GM23338 (cell line): ENCODE data around the gene PLOD2. TPM values are rescaled to one million over a fixed set of nuclear protein-coding genes. Genes with fewer than 3 reads are reported as not detected.

ENCODE experiments used
- CREB1 ChIP-seq: fragments of 250-450 bp; sonication (Bioruptor Pico); IDR thresholded peaks from 2 replicates; pipeline ENCODE4 v1.5.0; 2020; ENCODE audit warnings: low read depth, mild to moderate bottlenecking, moderate library complexity
- ETS1 ChIP-seq: IDR thresholded peaks from 2 replicates; pipeline ENCODE4 v1.6.1; 2016; ENCODE audit warnings: antibody characterized with exemption
- JUNB ChIP-seq: IDR thresholded peaks from one replicate; pipeline ENCODE4 v1.6.1; 2016; ENCODE audit warnings: antibody characterized with exemption; ENCODE audit not compliant: unreplicated experiment
- NANOG ChIP-seq: IDR thresholded peaks from 2 replicates; pipeline ENCODE4 v1.6.1; 2016; ENCODE audit warnings: antibody characterized with exemption, borderline replicate concordance
- REST ChIP-seq: IDR thresholded peaks from one replicate; pipeline ENCODE4 v1.6.1; 2018; ENCODE audit warnings: antibody characterized with exemption; ENCODE audit not compliant: unreplicated experiment
- ZNF114 ChIP-seq: fragments of 250-450 bp; sonication (Bioruptor Pico); IDR thresholded peaks from 2 replicates; pipeline ENCODE4 v1.5.0; 2020; ENCODE audit warnings: mild to moderate bottlenecking, moderate library complexity
- ZNF331 ChIP-seq: fragments of 250-450 bp; sonication (Bioruptor Pico); IDR thresholded peaks from 2 replicates; pipeline ENCODE4 v1.5.0; 2020; ENCODE audit warnings: low read depth, mild to moderate bottlenecking, moderate library complexity
- ZNF462 ChIP-seq: fragments of 250-450 bp; sonication (Bioruptor Pico); IDR thresholded peaks from 2 replicates; pipeline ENCODE4 v1.5.0; 2020; ENCODE audit warnings: mild to moderate bottlenecking, moderate library complexity
- polyA plus RNA-seq: library from polyadenylated mRNA; unstranded; fragments of >200 nt; fragmentation: Nextera tagmentation; extraction: Ambion mirVana; gene quantifications from 2 replicates; pipeline ENCODE4 v1.2.1, GENCODE V29; 2016
- total RNA-seq: library from RNA; depleted of rRNA; stranded (reverse); fragments of >200 nt; shearing (Covaris generic); gene quantifications from 2 replicates; pipeline ENCODE4 v1.2.3, GENCODE V29; 2014

The PLOD2 gene
- total and polyA plus RNA-seq, 2 experiments from 2014 or later = 26.7 to 30.5 TPM

GRCh38 chr3:146102885-146103284 is 58.1 kb downstream of the PLOD2 start (continued):
- TF ChIP-seq ZNF462 (no peak), ZNF114 (CRISPR knock-in tag) (no peak), NANOG (no peak), CREB1 (no peak), ZNF331 (CRISPR knock-in tag) (no peak), REST (no peak), ETS1 (no peak), JUNB (no peak)
